DND-41 (cell line): ENCODE measurements around the gene CCDC154.
"Not testable (repeated sequence)": the region's sequence is repeated elsewhere in the genome, so short reads cannot be mapped to it uniquely, and the experiment has no call there.

ENCODE experiments used
- ATAC-seq: fragments of 200-7000 bp; cut with Tn5 transposase; 3 replicates; pipeline ENCODE4 v1.9.1; 2021; ENCODE audit warnings: low read depth; ENCODE audit not compliant: insufficient read depth
- DNase-seq: peaks from one replicate; pipeline ENCODE4 v3.0.0-alpha.2; 2020
- H2AFZ ChIP-seq: 2 replicates; pipeline ENCODE4 v1.6.0; 2012; ENCODE audit warnings: low read depth, low read length
- H3K27ac ChIP-seq: 2 replicates; pipeline ENCODE4 v1.5.1; 2012; ENCODE audit warnings: low read length, inconsistent platforms
- H3K27me3 ChIP-seq: fragments of 200-600 bp; sonication (generic); 2 replicates; pipeline ENCODE4 v1.6.0; 2012; ENCODE audit warnings: low read length, mild to moderate bottlenecking, inconsistent platforms; ENCODE audit not compliant: insufficient read depth, poor library complexity
- H3K36me3 ChIP-seq: 2 replicates; pipeline ENCODE4 v1.5.1; 2012; ENCODE audit warnings: low read length, inconsistent platforms; ENCODE audit not compliant: insufficient read depth
- H3K4me1 ChIP-seq: 2 replicates; pipeline ENCODE4 v1.5.1; 2012; ENCODE audit warnings: mild to moderate bottlenecking, low read length; ENCODE audit not compliant: insufficient read depth
- H3K4me2 ChIP-seq: 2 replicates; pipeline ENCODE4 v1.6.0; 2012; ENCODE audit warnings: mild to moderate bottlenecking, moderate library complexity, low read length, inconsistent platforms; ENCODE audit not compliant: insufficient read depth
- H3K4me3 ChIP-seq, 2 experiments: fragments of 200-600 bp in 1 of 2; shearing (Covaris generic) in 1 of 2; 2 replicates each; pipeline ENCODE4 v1.5.1; 2012 to 2016; ENCODE audit warnings: inconsistent platforms in 2 of 2, low read length in 2 of 2, mild to moderate bottlenecking in 2 of 2, low read depth in 1 of 2, moderate library complexity in 1 of 2
- H3K79me2 ChIP-seq: 2 replicates; pipeline ENCODE4 v1.6.0; 2012; ENCODE audit warnings: low read length, inconsistent platforms; ENCODE audit not compliant: insufficient read depth
- H3K9ac ChIP-seq: 2 replicates; pipeline ENCODE4 v1.6.0; 2012; ENCODE audit warnings: low read depth, mild to moderate bottlenecking, inconsistent platforms, low read length, moderate library complexity
- H3K9me3 ChIP-seq: 2 replicates; pipeline ENCODE4 v1.5.1; 2012; ENCODE audit warnings: low read length, moderate library complexity, mild to moderate bottlenecking, inconsistent platforms; ENCODE audit not compliant: insufficient read depth, severe bottlenecking
- H4K20me1 ChIP-seq: 2 replicates; pipeline ENCODE4 v1.6.0; 2012; ENCODE audit warnings: low read length; ENCODE audit not compliant: insufficient read depth
- EZH2 ChIP-seq: IDR thresholded peaks from 3 replicates; pipeline ENCODE4 v1.6.1; 2012; ENCODE audit warnings: borderline replicate concordance, low read depth, mild to moderate bottlenecking, moderate library complexity, low read length, inconsistent platforms; ENCODE audit not compliant: severe bottlenecking
- TF ChIP-seq, protein P1 (sequence below): IDR thresholded peaks from 2 replicates; pipeline ENCODE4 v1.5.1; 2012; ENCODE audit warnings: borderline replicate concordance, low read length, moderate library complexity, mild to moderate bottlenecking; ENCODE audit not compliant: poor library complexity, severe bottlenecking; ENCODE audit errors: extremely low read depth

The CCDC154 gene

DNA sequence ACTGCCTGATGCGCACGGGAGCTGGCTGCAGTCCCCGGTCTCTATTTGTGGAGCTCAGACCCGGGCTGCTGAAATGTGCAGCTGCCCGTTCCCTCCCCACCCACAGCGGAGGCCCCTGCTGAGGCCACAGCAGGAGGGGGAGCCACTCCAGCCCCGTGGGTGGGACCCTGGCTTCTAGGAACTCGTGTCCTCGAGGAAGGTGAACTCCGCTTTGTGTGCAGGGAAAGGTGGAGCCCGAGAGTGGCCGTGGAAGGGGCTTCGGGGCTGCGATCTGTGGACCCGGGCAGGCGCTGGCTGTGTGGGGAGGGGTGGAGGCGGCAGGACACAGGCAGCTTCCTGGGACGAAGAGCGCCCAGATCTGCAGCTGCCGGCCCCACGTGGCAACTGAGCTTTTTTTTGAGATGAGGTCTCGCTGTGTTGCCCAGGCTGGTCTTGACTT, 2.9 kb downstream of the CCDC154 start:
- TF ChIP-seq, protein P1, sequence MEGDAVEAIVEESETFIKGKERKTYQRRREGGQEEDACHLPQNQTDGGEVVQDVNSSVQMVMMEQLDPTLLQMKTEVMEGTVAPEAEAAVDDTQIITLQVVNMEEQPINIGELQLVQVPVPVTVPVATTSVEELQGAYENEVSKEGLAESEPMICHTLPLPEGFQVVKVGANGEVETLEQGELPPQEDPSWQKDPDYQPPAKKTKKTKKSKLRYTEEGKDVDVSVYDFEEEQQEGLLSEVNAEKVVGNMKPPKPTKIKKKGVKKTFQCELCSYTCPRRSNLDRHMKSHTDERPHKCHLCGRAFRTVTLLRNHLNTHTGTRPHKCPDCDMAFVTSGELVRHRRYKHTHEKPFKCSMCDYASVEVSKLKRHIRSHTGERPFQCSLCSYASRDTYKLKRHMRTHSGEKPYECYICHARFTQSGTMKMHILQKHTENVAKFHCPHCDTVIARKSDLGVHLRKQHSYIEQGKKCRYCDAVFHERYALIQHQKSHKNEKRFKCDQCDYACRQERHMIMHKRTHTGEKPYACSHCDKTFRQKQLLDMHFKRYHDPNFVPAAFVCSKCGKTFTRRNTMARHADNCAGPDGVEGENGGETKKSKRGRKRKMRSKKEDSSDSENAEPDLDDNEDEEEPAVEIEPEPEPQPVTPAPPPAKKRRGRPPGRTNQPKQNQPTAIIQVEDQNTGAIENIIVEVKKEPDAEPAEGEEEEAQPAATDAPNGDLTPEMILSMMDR, result no peak
- TF ChIP-seq EZH2, result no peak

DNA sequence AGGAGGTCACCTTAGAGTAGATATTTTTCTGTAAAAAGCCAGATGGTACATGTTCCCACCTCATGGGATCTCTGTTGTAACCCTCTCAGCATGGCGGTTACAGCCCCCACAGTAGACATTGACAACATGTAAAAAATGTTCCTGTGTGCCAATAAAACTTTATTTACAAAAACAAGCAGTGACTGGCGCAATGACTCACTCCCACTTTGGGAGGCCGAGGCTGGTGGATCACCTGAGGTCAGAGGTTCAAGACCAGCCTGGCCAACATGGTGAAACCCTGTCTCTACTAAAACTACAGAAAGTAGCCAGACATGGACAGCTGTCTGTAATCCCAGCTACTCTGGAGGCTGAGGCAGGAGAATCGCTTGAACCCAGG, 4.7 kb downstream of the CCDC154 start:
- not testable (repeated sequence) for H2AFZ ChIP-seq, ATAC-seq, H3K4me3 ChIP-seq, H3K79me2 ChIP-seq, H3K9ac ChIP-seq, H4K20me1 ChIP-seq, H3K4me1 ChIP-seq, H3K27ac ChIP-seq, H3K4me2 ChIP-seq, H3K27me3 ChIP-seq, DNase-seq, H3K9me3 ChIP-seq, H3K36me3 ChIP-seq

More for the DNA sequence above, 2.9 kb downstream of the CCDC154 start:
- no peak overlapping the region for H3K4me3 ChIP-seq
- H3K79me2 ChIP-seq, result no peaks in the 10 kb centered on the region
- no peaks in the 10 kb centered on the region for H3K9me3 ChIP-seq
- no peak for DNase-seq
- no peaks in the 10 kb centered on the region for H4K20me1 ChIP-seq
- H3K27me3 ChIP-seq, result no peaks in the 10 kb centered on the region
- no peak for ATAC-seq
- no peak overlapping the region for H3K27ac ChIP-seq
- H2AFZ ChIP-seq, result no peak overlapping the region
- peaks cover 7% of the 10 kb centered on the region for H3K36me3 ChIP-seq
- H3K4me1 ChIP-seq, result no peaks in the 10 kb centered on the region
- no peak overlapping the region for H3K4me2 ChIP-seq
- H3K9ac ChIP-seq, result no peak overlapping the region

DNA sequence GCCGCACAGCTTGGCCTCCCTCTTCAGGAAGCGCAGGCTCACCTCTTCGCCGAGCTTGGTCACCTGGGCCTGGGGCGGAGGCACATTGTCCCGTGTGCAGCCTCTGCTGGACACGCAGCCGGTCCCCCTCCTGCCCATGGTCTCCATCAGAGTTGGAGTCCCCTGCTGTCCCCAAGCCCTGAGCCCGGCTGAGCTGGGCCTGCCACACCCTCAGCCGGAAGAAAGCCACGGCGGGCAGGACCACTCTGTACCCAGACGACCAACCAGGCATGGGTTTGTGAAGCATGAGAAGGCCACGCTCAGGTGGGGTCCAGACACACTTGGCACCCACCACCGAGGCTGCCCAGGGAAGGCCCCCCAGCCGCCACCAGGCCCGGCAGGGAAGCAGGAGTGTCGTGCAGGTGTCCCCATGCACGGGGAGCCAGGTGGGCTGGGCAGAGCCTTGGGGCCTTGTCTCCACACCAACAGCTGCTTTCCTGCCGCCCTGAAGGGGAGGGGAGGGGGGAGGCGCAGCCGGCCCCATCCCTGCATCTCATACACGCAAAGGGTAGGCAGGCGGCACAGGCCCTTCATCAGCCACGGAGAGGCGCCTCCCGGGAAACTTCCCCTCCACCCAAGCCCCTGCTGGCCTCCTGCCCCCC, 5.2 kb downstream of the CCDC154 start:
- H3K9me3 ChIP-seq, result no peaks in the 10 kb centered on the region
- ATAC-seq, result no peak
- no peaks in the 10 kb centered on the region for H3K27me3 ChIP-seq
- no peaks in the 10 kb centered on the region for H3K79me2 ChIP-seq
- no peaks in the 10 kb centered on the region for H3K4me1 ChIP-seq
- H3K36me3 ChIP-seq, result no peaks in the 10 kb centered on the region
- H3K9ac ChIP-seq, result no peak overlapping the region
- DNase-seq, result no peak
- no peak overlapping the region for H2AFZ ChIP-seq
- no peak overlapping the region for H3K27ac ChIP-seq
- TF ChIP-seq, protein P1, result no peak
- TF ChIP-seq EZH2, result no peak
- no peaks in the 10 kb centered on the region for H4K20me1 ChIP-seq
- H3K4me3 ChIP-seq, result no peak overlapping the region
- H3K4me2 ChIP-seq, result no peak overlapping the region

DNA sequence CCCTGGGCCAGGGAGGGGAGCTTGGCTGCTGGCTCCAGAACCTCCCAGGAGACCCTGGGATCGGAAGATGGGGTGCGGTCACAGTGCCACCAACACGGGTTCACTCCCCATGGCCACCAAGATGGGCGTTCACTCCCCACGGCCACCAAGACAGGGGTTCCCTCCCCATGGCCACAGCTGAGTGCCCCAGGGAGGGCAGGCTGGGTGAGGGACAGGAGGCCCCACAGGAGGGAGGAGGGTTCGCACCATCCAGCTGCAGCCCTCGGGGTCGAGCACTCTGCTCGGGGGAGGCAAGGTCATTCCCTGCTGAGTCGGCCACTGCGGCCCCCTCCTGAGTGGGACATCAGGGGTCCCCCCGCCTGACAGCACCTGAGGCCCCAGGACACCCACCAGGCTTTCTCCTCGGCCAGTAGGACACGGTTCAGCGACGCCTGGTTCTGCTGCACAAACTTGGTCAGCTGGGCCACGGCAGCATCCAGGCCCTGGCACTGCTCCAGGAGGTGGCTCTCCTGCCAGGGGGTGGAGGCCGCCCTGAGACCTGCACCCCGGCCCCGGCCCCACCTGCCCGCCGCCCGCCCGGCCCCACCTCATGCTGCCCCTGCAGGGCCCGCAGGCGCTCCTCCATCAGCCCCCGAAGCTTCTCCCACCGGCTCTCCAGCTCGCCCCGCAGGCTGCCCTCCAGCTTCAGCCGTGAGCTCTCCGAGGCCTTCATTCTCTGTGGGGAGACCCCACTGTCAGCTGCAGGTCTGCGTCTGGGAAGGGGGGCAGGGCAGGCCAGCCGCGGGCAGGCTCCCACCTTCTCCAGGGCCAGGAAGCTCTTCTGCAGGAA, 5.9 kb downstream of the CCDC154 start:
- no peak overlapping the region for H3K4me3 ChIP-seq
- H4K20me1 ChIP-seq, result no peaks in the 10 kb centered on the region
- no peak overlapping the region for H3K4me2 ChIP-seq
- H3K27ac ChIP-seq, result no peak overlapping the region
- DNase-seq (no peak), ATAC-seq (no peak)
- H3K4me1 ChIP-seq, result no peaks in the 10 kb centered on the region
- H3K9ac ChIP-seq, result no peak overlapping the region
- no peaks in the 10 kb centered on the region for H3K36me3 ChIP-seq
- no peak for TF ChIP-seq EZH2
- TF ChIP-seq, protein P1, result no peak
- H3K9me3 ChIP-seq, result no peaks in the 10 kb centered on the region
- H3K79me2 ChIP-seq, result no peaks in the 10 kb centered on the region
- H2AFZ ChIP-seq, result no peak overlapping the region
- no peaks in the 10 kb centered on the region for H3K27me3 ChIP-seq
